ENCODE measurements around the gene MPC2. TPM values are rescaled to one million over a fixed set of nuclear protein-coding genes. Genes with fewer than 3 reads are reported as not detected.

Gene MPC2
- 100 to 1,000 TPM in 1 of 2 donors, 10 to 100 TPM in 1; 71.4 to 122 TPM for total RNA-seq

DNA sequence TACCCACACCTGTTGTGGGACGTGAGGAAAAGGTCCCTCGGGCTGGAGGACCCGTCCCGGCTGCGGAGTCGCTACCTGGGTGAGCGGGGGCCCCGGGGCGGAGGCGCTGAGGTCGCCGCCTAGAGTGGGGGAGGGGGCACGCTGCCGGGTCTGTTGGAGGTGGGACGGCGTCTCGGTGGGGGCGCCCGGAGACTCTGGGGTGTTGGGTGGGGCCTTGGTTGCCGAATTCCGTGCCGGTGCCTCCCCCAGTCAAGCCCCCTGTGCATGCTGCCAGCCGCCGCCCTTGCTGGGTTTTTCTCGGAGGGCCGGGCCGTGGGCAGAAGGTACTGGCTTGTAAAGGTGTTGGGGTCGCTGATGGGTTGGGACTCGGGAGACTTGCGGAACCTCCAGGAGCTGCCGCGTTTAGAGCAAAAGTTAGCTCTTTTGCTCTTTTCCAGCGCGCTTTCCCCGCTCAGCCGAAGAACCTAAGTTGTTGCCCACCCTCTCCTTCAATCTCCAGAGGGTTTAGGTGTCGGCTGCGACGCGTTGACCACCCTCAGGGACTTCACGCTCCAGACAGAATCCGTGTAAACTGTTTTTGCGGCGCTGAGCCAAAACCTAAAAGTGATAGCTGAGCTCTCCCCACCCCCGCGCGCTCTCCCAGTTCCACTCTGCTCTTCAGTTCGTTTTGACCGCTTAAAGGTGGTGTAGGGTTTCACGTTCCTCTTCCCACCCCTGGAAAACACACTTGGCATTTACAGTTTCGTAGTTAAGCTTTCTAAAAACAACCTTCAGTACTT is at the start of gene MPC2:
TSS of gene MPC2 (minus strand) at position 143 of the 779 bp plus-strand sequence. CDS start 1,231 bp downstream, outside the sequence.
- Histone ChIP-seq H3K4me1 (peaks cover 0 to 25% of the 10 kb centered on the region in 2 donors), H3K27me3 (no peaks in the 10 kb centered on the region), H3K4me3 (peak within 1 kb of the TSS; percentile 86 to 100), H3K9me3 (no peaks in the 10 kb centered on the region), H3K27ac (peak within 1 kb of the TSS; percentile 99 to 100), H3K36me3 (no peaks in the 10 kb centered on the region)
- peak; percentile 67 for DNase-seq (ENCODE audit: low spot score)
- TF ChIP-seq, protein P1, sequence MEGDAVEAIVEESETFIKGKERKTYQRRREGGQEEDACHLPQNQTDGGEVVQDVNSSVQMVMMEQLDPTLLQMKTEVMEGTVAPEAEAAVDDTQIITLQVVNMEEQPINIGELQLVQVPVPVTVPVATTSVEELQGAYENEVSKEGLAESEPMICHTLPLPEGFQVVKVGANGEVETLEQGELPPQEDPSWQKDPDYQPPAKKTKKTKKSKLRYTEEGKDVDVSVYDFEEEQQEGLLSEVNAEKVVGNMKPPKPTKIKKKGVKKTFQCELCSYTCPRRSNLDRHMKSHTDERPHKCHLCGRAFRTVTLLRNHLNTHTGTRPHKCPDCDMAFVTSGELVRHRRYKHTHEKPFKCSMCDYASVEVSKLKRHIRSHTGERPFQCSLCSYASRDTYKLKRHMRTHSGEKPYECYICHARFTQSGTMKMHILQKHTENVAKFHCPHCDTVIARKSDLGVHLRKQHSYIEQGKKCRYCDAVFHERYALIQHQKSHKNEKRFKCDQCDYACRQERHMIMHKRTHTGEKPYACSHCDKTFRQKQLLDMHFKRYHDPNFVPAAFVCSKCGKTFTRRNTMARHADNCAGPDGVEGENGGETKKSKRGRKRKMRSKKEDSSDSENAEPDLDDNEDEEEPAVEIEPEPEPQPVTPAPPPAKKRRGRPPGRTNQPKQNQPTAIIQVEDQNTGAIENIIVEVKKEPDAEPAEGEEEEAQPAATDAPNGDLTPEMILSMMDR (IDR thresholded peaks at IDR 0.05): no peak

DNA sequence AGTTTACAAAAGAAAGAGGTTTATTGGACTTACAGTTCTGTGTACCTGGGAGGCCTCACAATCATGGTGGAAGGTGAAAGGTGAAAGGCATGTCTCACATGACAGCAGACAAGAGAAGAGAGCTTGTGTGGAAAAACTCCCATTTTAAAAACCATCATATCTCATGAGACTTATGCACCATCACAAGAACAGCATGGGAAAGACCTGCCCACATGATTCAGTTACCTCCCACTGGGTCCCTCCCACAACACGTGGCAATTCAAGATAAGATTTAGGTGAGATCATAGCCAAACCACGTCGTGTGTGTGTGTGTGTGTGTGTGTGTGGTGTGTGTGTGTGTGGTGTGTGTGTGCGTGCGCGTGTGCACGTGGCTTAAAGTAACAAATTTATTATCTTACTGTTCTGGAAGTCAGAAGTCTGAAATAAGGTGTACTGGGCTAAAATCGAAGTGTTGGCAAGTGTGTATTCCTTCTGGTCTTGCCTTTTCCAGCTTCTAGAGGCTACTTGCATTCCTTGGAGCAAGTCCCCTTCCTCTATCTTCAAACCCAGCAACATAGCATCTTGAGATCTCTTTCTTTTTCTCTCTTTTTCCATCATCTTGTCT is 48.1 kb upstream of the MPC2 start:
- TF ChIP-seq, protein P1 (IDR thresholded peaks at IDR 0.05): no peak
- no peaks in the 10 kb centered on the region for H3K9me3 ChIP-seq
- DNase-seq (ENCODE audit: low spot score): no peak
- H3K4me3 ChIP-seq: no peak overlapping the region
- peaks cover 7% of the 10 kb centered on the region for H3K36me3 ChIP-seq
- no peaks in the 10 kb centered on the region for H3K4me1 ChIP-seq
- no peaks in the 10 kb centered on the region for H3K27me3 ChIP-seq
- H3K27ac ChIP-seq: no peak overlapping the region

DNA sequence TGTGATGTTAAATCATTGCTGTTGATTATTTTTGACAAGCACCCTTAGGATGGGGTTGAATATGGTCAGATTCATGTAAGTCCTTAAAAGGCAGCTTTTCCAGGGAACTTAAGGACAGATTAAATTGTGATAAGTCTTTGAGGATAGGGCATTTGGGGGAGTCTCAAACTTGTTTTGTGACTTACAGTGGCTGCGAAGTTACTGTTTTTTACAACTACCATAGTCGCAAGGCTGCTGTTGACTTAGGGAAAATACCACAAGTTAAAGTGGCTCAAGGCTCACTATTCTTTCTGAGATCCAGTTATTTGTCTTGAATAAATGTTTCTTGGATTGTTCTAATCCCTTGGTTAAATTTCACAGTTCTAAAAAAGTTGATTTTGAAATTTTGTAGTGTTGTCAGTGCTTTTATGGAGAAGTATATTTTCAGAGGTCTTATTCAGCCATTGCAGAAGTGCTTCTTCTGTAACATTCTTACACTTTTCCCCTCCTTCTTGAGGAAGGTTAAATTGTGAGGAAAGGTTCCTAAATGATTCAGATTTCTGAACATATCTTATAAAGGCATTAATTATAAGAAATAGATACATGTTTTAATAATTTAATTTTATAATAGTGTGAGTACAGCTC is 47.0 kb upstream of the MPC2 start:
- Histone ChIP-seq H3K9me3 (no peaks in the 10 kb centered on the region), H3K27ac (no peak overlapping the region), H3K36me3 (peaks cover 13% of the 10 kb centered on the region), H3K4me1 (no peaks in the 10 kb centered on the region), H3K27me3 (no peaks in the 10 kb centered on the region), H3K4me3 (no peak overlapping the region)
- TF ChIP-seq, protein P1 (IDR thresholded peaks at IDR 0.05): no peak
- no peak for DNase-seq (ENCODE audit: low spot score)

DNA sequence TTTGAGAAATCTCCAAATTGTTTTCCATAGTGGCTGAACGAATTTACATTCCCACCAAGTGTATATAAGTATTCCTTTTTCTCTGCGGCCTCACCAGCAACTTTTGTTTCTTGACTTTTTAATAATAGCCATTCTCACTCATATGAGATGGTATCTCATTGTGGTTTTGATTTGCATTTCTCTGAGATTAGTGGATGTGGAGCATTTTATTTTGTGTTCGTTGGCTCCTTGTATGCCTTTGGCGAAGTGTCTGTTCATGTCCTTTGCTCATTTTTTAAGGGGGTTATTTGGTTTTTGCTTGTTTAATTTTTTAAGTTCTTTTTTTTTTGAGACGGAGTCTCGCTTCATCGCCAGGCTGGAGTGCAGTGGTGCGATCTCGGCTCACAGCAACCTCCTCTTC is 45.1 kb upstream of the MPC2 start:
- H3K27me3 ChIP-seq: no peaks in the 10 kb centered on the region
- H3K9me3 ChIP-seq: no peaks in the 10 kb centered on the region
- peaks cover 13% of the 10 kb centered on the region for H3K36me3 ChIP-seq
- TF ChIP-seq, protein P1 (IDR thresholded peaks at IDR 0.05): no peak
- H3K27ac ChIP-seq: no peak overlapping the region
- no peak for DNase-seq (ENCODE audit: low spot score)
- no peak overlapping the region for H3K4me3 ChIP-seq
- no peaks in the 10 kb centered on the region for H3K4me1 ChIP-seq

DNA sequence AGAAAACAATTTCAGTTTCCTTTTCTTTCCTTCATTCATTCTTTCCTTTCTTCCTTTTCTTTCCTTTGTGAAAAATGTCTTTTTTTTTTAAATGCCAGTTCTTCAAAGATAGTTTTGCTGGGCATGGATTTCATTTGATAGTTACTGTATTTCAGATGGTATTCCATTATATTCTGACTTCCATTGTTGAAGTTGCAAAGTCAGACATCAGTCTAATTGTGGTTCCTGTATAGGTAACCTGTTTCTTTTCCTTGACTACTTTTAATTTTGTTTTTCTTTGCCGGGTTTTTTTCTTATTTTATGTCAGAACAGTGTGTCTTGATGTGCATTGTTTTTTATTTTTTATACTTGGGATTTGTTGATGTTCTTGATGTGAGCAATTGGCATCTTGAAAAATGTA is 40.4 kb upstream of the MPC2 start:
- Histone ChIP-seq H3K27me3 (no peaks in the 10 kb centered on the region), H3K9me3 (no peaks in the 10 kb centered on the region), H3K36me3 (peaks cover 28% of the 10 kb centered on the region), H3K4me3 (no peak overlapping the region), H3K27ac (no peak overlapping the region), H3K4me1 (peaks cover 0 to 4% of the 10 kb centered on the region in 2 donors)
- DNase-seq (ENCODE audit: low spot score): no peak
- TF ChIP-seq, protein P1 (IDR thresholded peaks at IDR 0.05): no peak
